ENCODE results near the gene METTL15. TPM values are rescaled to one million over a fixed set of nuclear protein-coding genes. Genes with fewer than 3 reads are reported as not detected.

The METTL15 gene
- total and polyA plus RNA-seq, 2 experiments from 2014 or later: 9.0 to 19.8 TPM

DNA sequence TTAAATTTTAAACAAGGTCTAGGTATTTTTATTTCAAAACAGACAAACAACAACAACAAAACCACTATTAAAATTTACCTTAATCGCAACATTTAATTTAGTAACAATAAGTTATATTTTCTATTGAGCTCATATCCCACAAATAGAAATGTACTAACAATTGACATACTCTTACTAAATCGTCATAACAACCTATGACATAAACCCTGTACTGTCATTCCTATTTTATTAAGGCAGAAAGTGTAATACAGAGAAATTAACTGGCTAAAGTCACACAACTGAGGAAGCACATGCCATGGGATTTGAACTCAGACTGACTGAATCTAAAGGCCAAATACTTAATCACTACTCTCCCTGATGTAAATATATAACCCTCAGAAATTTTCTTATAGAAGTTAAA is 3.2 kb upstream of the METTL15 start:
- Histone ChIP-seq H3K9me2 (ENCODE audit: insufficient read depth) (no peaks in the 10 kb centered on the region), H3K4me3 (no peak overlapping the region), H3K27me3 (ENCODE audit: insufficient read depth) (no peaks in the 10 kb centered on the region), H3F3A (replicated peaks; ENCODE audit: low read depth) (no peaks in the 10 kb centered on the region), H4K20me1 (replicated peaks; ENCODE audit: insufficient read depth) (no peaks in the 10 kb centered on the region; the same call in 1 of the 2 replicates), H3K27ac (ENCODE audit: low read depth) (no peak overlapping the region), H3K4me2 (no peak overlapping the region), H2AFZ (no peak overlapping the region), H3K79me2 (replicated peaks; ENCODE audit: insufficient read depth) (peaks cover 90% of the 10 kb centered on the region), H3K36me3 (ENCODE audit: insufficient read depth) (no peaks in the 10 kb centered on the region), H3K4me1 (ENCODE audit: insufficient read depth) (peaks cover 5% of the 10 kb centered on the region)
- Mint-ChIP-seq H3K27ac (no peak overlapping the region), H3K9me3 (no peaks in the 10 kb centered on the region), H3K27me3 (ENCODE audit: insufficient read depth, low read depth, poor library complexity) (peaks cover 8% of the 10 kb centered on the region), H3K36me3 (ENCODE audit: low read depth) (no peaks in the 10 kb centered on the region), H3K4me3 (no peak overlapping the region), H3K4me1 (peaks cover 16% of the 10 kb centered on the region)
- TF ChIP-seq NANOG (IDR thresholded peaks at IDR 0.05; ENCODE audit: borderline replicate concordance) (no peak), ZNF331 (CRISPR knock-in tag; IDR thresholded peaks at IDR 0.05; ENCODE audit: low read depth) (no peak), CREB1 (CRISPR knock-in tag; IDR thresholded peaks at IDR 0.05; ENCODE audit: low read depth) (no peak), STAT1 (IDR thresholded peaks at IDR 0.05; ENCODE audit: unreplicated experiment) (no peak), EZH2 (IDR thresholded peaks at IDR 0.05; ENCODE audit: low read depth, unreplicated experiment) (no peak), JUNB (IDR thresholded peaks at IDR 0.05; ENCODE audit: unreplicated experiment) (no peak), ZNF114 (CRISPR knock-in tag; IDR thresholded peaks at IDR 0.05) (no peak), EZH2phosphoT487 (IDR thresholded peaks at IDR 0.05; ENCODE audit: unreplicated experiment) (no peak), POLR2AphosphoS5 (IDR thresholded peaks at IDR 0.05; ENCODE audit: low read depth) (no peak)
- TF ChIP-seq, protein P1, sequence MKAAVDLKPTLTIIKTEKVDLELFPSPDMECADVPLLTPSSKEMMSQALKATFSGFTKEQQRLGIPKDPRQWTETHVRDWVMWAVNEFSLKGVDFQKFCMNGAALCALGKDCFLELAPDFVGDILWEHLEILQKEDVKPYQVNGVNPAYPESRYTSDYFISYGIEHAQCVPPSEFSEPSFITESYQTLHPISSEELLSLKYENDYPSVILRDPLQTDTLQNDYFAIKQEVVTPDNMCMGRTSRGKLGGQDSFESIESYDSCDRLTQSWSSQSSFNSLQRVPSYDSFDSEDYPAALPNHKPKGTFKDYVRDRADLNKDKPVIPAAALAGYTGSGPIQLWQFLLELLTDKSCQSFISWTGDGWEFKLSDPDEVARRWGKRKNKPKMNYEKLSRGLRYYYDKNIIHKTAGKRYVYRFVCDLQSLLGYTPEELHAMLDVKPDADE (IDR thresholded peaks at IDR 0.05): no peak
- TF ChIP-seq, protein P2, sequence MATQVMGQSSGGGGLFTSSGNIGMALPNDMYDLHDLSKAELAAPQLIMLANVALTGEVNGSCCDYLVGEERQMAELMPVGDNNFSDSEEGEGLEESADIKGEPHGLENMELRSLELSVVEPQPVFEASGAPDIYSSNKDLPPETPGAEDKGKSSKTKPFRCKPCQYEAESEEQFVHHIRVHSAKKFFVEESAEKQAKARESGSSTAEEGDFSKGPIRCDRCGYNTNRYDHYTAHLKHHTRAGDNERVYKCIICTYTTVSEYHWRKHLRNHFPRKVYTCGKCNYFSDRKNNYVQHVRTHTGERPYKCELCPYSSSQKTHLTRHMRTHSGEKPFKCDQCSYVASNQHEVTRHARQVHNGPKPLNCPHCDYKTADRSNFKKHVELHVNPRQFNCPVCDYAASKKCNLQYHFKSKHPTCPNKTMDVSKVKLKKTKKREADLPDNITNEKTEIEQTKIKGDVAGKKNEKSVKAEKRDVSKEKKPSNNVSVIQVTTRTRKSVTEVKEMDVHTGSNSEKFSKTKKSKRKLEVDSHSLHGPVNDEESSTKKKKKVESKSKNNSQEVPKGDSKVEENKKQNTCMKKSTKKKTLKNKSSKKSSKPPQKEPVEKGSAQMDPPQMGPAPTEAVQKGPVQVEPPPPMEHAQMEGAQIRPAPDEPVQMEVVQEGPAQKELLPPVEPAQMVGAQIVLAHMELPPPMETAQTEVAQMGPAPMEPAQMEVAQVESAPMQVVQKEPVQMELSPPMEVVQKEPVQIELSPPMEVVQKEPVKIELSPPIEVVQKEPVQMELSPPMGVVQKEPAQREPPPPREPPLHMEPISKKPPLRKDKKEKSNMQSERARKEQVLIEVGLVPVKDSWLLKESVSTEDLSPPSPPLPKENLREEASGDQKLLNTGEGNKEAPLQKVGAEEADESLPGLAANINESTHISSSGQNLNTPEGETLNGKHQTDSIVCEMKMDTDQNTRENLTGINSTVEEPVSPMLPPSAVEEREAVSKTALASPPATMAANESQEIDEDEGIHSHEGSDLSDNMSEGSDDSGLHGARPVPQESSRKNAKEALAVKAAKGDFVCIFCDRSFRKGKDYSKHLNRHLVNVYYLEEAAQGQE (IDR thresholded peaks at IDR 0.05; ENCODE audit: unreplicated experiment): no peak
- TF ChIP-seq, protein P3, sequence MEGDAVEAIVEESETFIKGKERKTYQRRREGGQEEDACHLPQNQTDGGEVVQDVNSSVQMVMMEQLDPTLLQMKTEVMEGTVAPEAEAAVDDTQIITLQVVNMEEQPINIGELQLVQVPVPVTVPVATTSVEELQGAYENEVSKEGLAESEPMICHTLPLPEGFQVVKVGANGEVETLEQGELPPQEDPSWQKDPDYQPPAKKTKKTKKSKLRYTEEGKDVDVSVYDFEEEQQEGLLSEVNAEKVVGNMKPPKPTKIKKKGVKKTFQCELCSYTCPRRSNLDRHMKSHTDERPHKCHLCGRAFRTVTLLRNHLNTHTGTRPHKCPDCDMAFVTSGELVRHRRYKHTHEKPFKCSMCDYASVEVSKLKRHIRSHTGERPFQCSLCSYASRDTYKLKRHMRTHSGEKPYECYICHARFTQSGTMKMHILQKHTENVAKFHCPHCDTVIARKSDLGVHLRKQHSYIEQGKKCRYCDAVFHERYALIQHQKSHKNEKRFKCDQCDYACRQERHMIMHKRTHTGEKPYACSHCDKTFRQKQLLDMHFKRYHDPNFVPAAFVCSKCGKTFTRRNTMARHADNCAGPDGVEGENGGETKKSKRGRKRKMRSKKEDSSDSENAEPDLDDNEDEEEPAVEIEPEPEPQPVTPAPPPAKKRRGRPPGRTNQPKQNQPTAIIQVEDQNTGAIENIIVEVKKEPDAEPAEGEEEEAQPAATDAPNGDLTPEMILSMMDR (conservative IDR thresholded peaks at IDR 0.05; ENCODE audit: low read depth in 2 of 2): no peak
- TF ChIP-seq, protein P4, sequence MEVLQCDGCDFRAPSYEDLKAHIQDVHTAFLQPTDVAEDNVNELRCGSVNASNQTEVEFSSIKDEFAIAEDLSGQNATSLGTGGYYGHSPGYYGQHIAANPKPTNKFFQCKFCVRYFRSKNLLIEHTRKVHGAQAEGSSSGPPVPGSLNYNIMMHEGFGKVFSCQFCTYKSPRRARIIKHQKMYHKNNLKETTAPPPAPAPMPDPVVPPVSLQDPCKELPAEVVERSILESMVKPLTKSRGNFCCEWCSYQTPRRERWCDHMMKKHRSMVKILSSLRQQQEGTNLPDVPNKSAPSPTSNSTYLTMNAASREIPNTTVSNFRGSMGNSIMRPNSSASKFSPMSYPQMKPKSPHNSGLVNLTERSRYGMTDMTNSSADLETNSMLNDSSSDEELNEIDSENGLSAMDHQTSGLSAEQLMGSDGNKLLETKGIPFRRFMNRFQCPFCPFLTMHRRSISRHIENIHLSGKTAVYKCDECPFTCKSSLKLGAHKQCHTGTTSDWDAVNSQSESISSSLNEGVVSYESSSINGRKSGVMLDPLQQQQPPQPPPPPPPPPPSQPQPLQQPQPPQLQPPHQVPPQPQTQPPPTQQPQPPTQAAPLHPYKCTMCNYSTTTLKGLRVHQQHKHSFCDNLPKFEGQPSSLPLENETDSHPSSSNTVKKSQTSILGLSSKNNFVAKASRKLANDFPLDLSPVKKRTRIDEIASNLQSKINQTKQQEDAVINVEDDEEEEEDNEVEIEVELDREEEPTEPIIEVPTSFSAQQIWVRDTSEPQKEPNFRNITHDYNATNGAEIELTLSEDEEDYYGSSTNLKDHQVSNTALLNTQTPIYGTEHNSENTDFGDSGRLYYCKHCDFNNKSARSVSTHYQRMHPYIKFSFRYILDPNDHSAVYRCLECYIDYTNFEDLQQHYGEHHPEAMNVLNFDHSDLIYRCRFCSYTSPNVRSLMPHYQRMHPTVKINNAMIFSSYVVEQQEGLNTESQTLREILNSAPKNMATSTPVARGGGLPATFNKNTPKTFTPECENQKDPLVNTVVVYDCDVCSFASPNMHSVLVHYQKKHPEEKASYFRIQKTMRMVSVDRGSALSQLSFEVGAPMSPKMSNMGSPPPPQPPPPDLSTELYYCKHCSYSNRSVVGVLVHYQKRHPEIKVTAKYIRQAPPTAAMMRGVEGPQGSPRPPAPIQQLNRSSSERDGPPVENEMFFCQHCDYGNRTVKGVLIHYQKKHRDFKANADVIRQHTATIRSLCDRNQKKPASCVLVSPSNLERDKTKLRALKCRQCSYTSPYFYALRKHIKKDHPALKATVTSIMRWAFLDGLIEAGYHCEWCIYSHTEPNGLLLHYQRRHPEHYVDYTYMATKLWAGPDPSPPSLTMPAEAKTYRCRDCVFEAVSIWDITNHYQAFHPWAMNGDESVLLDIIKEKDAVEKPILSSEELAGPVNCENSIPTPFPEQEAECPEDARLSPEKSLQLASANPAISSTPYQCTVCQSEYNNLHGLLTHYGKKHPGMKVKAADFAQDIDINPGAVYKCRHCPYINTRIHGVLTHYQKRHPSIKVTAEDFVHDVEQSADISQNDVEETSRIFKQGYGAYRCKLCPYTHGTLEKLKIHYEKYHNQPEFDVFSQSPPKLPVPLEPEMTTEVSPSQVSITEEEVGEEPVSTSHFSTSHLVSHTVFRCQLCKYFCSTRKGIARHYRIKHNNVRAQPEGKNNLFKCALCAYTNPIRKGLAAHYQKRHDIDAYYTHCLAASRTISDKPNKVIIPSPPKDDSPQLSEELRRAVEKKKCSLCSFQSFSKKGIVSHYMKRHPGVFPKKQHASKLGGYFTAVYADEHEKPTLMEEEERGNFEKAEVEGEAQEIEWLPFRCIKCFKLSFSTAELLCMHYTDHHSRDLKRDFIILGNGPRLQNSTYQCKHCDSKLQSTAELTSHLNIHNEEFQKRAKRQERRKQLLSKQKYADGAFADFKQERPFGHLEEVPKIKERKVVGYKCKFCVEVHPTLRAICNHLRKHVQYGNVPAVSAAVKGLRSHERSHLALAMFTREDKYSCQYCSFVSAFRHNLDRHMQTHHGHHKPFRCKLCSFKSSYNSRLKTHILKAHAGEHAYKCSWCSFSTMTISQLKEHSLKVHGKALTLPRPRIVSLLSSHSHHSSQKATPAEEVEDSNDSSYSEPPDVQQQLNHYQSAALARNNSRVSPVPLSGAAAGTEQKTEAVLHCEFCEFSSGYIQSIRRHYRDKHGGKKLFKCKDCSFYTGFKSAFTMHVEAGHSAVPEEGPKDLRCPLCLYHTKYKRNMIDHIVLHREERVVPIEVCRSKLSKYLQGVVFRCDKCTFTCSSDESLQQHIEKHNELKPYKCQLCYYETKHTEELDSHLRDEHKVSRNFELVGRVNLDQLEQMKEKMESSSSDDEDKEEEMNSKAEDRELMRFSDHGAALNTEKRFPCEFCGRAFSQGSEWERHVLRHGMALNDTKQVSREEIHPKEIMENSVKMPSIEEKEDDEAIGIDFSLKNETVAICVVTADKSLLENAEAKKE (CRISPR knock-in tag; IDR thresholded peaks at IDR 0.05): no peak
- DNase-seq (ENCODE audit: low spot score): no peak
- ATAC-seq: no peak

All from GM23338 (cell line).